HUES6 (cell line): ENCODE data around the gene OMG.
"Not testable (repeated sequence)": the region's sequence is repeated elsewhere in the genome, so short reads cannot be mapped to it uniquely, and the experiment has no call there.

Experiments
- H3K27ac ChIP-seq: 2 replicates; pipeline ENCODE4 v1.7.0; 2013; ENCODE audit warnings: low read depth, mild to moderate bottlenecking, low read length, inconsistent platforms
- H3K27me3 ChIP-seq: 2 replicates; pipeline ENCODE4 v1.6.1; 2013; ENCODE audit warnings: low read length; ENCODE audit not compliant: control insufficient read depth, insufficient read depth
- H3K36me3 ChIP-seq: 2 replicates; pipeline ENCODE4 v1.6.1; 2013; ENCODE audit warnings: low read length; ENCODE audit not compliant: control insufficient read depth, insufficient read depth
- H3K4me1 ChIP-seq: 2 replicates; pipeline ENCODE4 v1.6.1; 2013; ENCODE audit warnings: low read length; ENCODE audit not compliant: control insufficient read depth, insufficient read depth
- H3K4me3 ChIP-seq: 2 replicates; pipeline ENCODE4 v1.5.1; 2013; ENCODE audit warnings: low read depth, low read length
- H3K9ac ChIP-seq: one replicate; pipeline ENCODE4 v1.6.1; 2013; ENCODE audit warnings: mild to moderate bottlenecking, low read length
- H3K9me3 ChIP-seq: 2 replicates; pipeline ENCODE4 v1.6.1; 2013; ENCODE audit warnings: low read depth, low read length; ENCODE audit not compliant: control insufficient read depth, insufficient read depth

OMG gene

DNA sequence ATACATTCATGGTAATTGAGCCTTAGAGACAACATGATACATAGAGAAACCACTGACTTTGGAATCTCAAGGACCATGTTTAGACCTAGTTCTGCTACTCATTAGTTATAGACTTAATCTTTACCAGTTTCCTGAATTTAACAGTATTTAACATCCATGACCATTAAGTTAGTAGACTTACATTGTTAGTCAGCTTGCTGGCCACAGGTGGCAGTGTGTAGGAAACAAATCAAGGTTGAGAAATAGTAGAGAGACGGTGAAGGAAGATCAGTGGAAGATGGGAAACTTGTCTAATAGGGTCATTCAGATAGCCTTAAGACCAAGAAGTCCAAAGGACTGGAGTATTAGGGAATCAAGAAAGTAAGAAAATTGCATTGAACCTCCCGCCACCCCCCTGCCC, 31.0 kb downstream of the OMG start:
- Histone ChIP-seq H3K9ac (no peak overlapping the region), H3K27me3 (no peaks in the 10 kb centered on the region), H3K4me1 (peaks cover 11% of the 10 kb centered on the region; the same call in 1 of the 2 replicates), H3K9me3 (no peaks in the 10 kb centered on the region), H3K4me3 (no peak overlapping the region), H3K27ac (no peak overlapping the region), H3K36me3 (peaks cover 32% of the 10 kb centered on the region)

GRCh38 chr17:31262923-31263322, 34.1 kb downstream of the OMG start:
- H3K9me3 ChIP-seq, H3K27ac ChIP-seq, H3K4me1 ChIP-seq, H3K27me3 ChIP-seq, H3K9ac ChIP-seq, H3K4me3 ChIP-seq: not testable (repeated sequence)
- peaks cover 35% of the 10 kb centered on the region for H3K36me3 ChIP-seq

GRCh38 chr17:31261601-31262000, 35.4 kb downstream of the OMG start:
- H3K27ac ChIP-seq = no peak overlapping the region
- no peak overlapping the region for H3K4me3 ChIP-seq
- no peaks in the 10 kb centered on the region for H3K27me3 ChIP-seq
- no peak overlapping the region for H3K9ac ChIP-seq
- no peaks in the 10 kb centered on the region for H3K4me1 ChIP-seq
- H3K36me3 ChIP-seq = peaks cover 26% of the 10 kb centered on the region
- no peaks in the 10 kb centered on the region for H3K9me3 ChIP-seq

DNA sequence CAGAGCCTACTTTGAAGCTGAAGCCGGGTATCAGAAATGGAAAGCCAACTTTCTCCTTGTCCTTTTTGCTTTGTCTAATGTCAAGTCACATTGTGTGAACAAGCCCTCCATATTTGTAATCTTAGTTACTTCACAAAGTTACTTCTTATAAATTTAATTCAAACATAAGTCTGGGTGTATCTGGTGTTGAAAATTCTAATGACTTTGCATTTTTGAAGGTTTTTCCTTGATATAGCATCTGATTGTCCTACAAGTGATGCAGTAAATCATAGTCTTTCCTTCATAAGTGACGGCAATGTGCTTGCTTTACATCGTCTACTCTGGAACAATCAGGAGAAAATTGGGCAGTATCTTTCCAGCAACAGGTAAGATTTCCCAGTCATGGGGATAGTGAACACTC, 36.9 kb downstream of the OMG start:
- no peak overlapping the region for H3K27ac ChIP-seq
- H3K4me1 ChIP-seq = no peaks in the 10 kb centered on the region
- H3K9ac ChIP-seq = no peak overlapping the region
- H3K4me3 ChIP-seq = no peak overlapping the region
- peaks cover 20% of the 10 kb centered on the region for H3K36me3 ChIP-seq
- H3K27me3 ChIP-seq = no peaks in the 10 kb centered on the region
- no peaks in the 10 kb centered on the region for H3K9me3 ChIP-seq

- no peak overlapping the region for H3K4me3 ChIP-seq
- peaks cover 14% of the 10 kb centered on the region for H3K36me3 ChIP-seq
- H3K9ac ChIP-seq = no peak overlapping the region
- no peaks in the 10 kb centered on the region for H3K9me3 ChIP-seq
- H3K4me1 ChIP-seq = no peaks in the 10 kb centered on the region
- no peaks in the 10 kb centered on the region for H3K27me3 ChIP-seq
- H3K27ac ChIP-seq = no peak overlapping the region
Measured at GRCh38 chr17:31256936-31257335, 40.1 kb downstream of the OMG start.

DNA sequence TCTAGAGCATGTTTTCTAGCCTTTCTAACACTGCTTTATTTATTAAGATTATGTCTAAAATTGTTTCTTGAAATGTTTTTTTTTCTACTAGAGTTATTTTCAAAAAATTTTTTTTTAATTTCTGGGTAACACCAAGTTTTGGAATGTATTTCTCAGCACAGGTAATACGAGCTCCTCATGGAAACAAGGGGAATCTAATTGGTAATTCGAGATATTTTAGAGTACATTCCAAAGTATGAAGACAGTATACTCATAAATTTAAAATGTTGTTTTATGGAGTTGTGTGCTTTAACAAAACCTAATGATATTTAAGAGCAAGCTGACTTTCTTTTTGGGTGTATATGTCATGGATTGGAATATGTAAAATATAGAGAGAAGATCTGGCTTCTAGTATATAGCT, 42.4 kb downstream of the OMG start:
- Histone ChIP-seq H3K36me3 (no peaks in the 10 kb centered on the region; the same call in 1 of the 2 replicates), H3K9ac (no peak overlapping the region)

GRCh38 chr17:31252741-31253140, 44.3 kb downstream of the OMG start:
- Histone ChIP-seq H3K4me3 (no peak overlapping the region), H3K9me3 (no peaks in the 10 kb centered on the region), H3K9ac (no peak overlapping the region), H3K27me3 (no peaks in the 10 kb centered on the region), H3K4me1 (0 out of 2 replicates have a peak, but pooled peaks cover 4% of the 10 kb centered on the region), H3K36me3 (peaks cover 5% of the 10 kb centered on the region), H3K27ac (no peak overlapping the region)

More for the DNA sequence above, 42.4 kb downstream of the OMG start:
- Histone ChIP-seq H3K27me3 (no peaks in the 10 kb centered on the region), H3K4me3 (no peak overlapping the region), H3K9me3 (no peaks in the 10 kb centered on the region), H3K4me1 (0 out of 2 replicates have a peak, but pooled peaks cover under 1% of the 10 kb centered on the region), H3K27ac (no peak overlapping the region)

DNA sequence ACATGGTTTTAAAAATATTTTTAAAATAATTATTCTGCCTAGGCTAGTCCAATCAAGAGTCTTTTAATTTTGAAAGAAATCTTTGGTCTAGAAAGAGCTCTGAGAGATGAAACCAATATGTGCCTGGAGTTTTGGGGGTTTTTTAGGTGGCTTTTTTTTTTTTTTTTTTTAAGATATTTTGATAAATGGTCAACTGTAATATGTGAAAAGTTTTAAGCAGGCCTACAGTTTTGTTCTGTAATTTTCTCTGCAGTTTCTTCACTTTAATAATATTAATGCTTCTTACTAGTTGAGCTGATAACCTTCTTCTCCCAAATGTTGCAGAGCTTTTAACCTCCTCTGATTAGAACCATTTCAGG, 45.1 kb downstream of the OMG start:
- Histone ChIP-seq H3K4me1 (0 out of 2 replicates have a peak, but pooled peaks cover 4% of the 10 kb centered on the region), H3K4me3 (no peak overlapping the region), H3K27me3 (no peaks in the 10 kb centered on the region), H3K27ac (no peak overlapping the region), H3K9ac (no peak overlapping the region), H3K36me3 (peaks cover 5% of the 10 kb centered on the region), H3K9me3 (no peaks in the 10 kb centered on the region)

- Histone ChIP-seq H3K4me1 (0 out of 2 replicates have a peak, but pooled peaks cover 4% of the 10 kb centered on the region), H3K27ac (no peak overlapping the region), H3K36me3 (peaks cover 7% of the 10 kb centered on the region), H3K9ac (no peak overlapping the region), H3K9me3 (no peaks in the 10 kb centered on the region), H3K4me3 (no peak overlapping the region), H3K27me3 (no peaks in the 10 kb centered on the region)
Measured at GRCh38 chr17:31251105-31251969, 45.7 kb downstream of the OMG start.

DNA sequence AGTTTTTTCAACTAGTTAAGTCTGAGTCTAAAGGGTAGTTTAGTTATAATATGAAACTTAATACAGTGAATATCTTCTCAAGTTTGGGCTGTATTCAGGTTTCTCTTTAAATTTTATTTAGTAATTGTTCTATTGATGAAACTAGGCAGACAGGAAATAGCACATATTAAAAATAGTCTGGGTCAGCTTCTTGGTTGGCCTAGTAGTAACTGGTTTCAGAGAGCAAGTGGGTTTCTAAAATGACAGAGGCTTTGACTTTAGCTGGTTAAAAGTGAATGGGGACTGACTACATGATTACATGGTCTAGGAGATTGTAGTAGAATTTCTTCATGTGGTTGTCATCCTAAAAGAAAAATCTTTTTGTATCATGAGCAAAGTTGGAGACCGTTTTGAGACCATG, 46.8 kb downstream of the OMG start:
- peaks cover 14% of the 10 kb centered on the region for H3K36me3 ChIP-seq
- peaks cover 8% of the 10 kb centered on the region for H3K4me1 ChIP-seq
- no peaks in the 10 kb centered on the region for H3K9me3 ChIP-seq
- no peak overlapping the region for H3K4me3 ChIP-seq
- no peak overlapping the region for H3K9ac ChIP-seq
- no peaks in the 10 kb centered on the region for H3K27me3 ChIP-seq
- no peak overlapping the region for H3K27ac ChIP-seq

DNA sequence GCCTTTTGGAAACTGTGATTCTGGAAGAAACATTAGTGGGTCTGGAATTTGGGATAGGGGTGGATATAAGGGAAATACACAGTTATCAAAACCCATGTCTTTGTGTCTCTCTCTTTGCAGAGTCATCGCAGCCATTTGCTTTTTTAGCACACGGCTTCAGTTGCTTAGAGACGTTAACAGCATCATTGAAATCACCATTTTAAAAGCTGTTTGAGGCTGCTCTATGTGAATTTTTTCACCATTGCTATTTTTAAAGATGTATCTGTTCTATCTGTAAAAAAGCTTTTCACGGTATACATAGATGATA, 47.3 kb downstream of the OMG start:
- Histone ChIP-seq H3K9ac (no peak overlapping the region), H3K4me1 (peaks cover 9% of the 10 kb centered on the region), H3K27me3 (no peaks in the 10 kb centered on the region), H3K9me3 (no peaks in the 10 kb centered on the region), H3K4me3 (no peak overlapping the region), H3K27ac (peak overlapping the region; percentile 78), H3K36me3 (peaks cover 16% of the 10 kb centered on the region)
